HG02642 (cell line): Measurements from ENCODE around the gene SREK1.
"Not testable (repeated sequence)": the region's sequence is repeated elsewhere in the genome, so short reads cannot be mapped to it uniquely, and the experiment has no call there.

Experiments used
- ATAC-seq: cut with Tn5 transposase; IDR thresholded peaks from one replicate; pipeline ENCODE4 v1.9.1; 2021; ENCODE audit warnings: mild to moderate bottlenecking; ENCODE audit not compliant: unreplicated experiment, poor library complexity

Gene SREK1, protein sequence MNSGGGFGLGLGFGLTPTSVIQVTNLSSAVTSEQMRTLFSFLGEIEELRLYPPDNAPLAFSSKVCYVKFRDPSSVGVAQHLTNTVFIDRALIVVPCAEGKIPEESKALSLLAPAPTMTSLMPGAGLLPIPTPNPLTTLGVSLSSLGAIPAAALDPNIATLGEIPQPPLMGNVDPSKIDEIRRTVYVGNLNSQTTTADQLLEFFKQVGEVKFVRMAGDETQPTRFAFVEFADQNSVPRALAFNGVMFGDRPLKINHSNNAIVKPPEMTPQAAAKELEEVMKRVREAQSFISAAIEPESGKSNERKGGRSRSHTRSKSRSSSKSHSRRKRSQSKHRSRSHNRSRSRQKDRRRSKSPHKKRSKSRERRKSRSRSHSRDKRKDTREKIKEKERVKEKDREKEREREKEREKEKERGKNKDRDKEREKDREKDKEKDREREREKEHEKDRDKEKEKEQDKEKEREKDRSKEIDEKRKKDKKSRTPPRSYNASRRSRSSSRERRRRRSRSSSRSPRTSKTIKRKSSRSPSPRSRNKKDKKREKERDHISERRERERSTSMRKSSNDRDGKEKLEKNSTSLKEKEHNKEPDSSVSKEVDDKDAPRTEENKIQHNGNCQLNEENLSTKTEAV

DNA sequence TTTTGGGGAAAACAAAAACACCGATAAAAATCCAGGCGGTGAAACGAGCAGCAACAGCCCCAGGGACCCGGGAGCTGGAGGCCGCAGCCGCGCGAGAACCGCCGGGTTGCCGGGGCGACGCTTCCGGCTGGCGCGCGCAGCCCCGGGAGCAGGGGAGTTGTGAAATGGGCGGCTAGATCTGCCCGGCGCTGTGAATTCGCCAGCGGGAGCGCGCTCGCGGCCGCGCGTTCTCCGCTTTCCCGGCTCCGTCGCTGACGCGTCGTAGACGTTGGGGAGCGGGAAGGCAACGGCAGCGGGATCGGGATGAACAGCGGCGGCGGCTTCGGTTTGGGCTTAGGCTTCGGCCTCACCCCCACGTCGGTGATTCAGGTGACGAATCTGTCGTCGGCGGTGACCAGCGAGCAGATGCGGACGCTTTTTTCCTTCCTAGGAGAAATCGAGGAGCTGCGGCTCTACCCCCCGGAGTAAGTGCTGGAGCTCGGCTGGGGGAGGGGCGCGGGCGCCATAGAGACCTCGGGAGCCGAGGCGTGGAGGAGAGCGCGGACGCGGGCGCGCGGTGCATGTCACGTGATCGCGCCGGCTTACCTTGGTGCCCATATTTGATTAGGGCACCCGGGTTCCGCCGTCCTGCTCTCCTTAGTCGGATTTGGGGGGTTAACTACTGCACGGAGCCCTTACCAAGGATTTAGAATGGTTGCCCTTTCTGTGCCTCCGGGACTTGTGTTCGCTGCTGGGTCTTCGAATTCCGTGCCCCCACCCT is at the start of gene SREK1:
Gene SREK1 (plus strand): TSS at position 227 of the 760 bp plus-strand sequence. CDS start 77 bp downstream, at position 304.
- ATAC-seq, result peak; percentile 92

DNA sequence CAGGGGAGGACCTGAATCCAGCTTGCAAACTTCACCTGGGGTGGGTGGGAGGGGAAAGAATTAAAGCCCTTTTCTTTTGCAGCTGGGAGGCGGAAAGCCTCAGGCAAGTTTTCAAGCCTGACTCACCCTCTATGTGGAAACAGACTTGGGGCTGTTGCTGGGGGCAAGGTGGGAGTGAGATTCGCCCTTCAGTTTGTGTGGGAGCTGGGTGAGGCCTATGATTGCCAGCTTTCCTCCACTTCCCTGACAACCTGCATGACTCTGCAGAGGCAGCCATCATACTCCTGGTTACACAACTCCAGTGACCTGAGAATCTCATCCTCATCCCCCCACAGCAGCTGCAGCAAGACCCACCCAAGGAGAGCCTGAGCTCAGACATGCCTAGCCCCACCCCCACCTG is 43.2 kb upstream of the SREK1 start:
- ATAC-seq, result no peak

DNA sequence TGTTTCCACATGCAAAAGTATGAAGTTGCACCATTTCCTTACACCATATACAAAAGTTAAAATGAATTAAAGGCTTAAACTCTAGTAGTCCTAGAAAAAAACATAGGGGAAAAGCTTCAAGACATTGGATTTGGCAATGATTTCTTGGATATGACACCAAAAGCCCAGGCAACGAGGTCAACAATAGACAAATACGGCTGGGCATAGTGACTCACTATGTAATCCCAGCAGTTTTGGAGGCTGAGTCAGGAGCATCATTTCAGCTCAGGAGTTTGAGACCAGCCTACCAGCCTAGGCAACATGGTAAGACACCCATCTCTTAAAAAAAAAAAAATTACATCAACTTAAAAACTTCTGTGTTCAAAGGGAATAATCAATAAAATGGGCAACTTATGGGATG is 30.9 kb upstream of the SREK1 start:
- ATAC-seq, result no peak

DNA sequence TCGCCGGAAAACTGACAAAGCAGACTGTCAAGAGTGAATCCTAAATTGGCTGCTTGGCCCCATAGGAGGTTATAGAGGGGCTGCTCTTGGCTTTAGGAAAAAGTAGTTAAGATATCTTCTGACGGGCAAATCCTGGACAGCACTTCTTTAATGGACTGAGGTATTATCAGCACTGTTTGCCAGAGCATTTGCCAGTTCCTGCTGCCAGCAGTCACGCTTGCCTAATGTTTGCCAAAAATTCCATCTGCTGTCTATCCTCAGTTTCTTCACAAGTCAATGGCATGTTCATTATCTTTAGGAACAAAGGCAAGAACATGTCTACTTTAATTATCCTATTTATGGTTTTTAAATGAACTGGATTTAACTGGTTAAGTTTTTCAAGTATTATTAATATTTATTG is 25.8 kb upstream of the SREK1 start:
- no peak for ATAC-seq

DNA sequence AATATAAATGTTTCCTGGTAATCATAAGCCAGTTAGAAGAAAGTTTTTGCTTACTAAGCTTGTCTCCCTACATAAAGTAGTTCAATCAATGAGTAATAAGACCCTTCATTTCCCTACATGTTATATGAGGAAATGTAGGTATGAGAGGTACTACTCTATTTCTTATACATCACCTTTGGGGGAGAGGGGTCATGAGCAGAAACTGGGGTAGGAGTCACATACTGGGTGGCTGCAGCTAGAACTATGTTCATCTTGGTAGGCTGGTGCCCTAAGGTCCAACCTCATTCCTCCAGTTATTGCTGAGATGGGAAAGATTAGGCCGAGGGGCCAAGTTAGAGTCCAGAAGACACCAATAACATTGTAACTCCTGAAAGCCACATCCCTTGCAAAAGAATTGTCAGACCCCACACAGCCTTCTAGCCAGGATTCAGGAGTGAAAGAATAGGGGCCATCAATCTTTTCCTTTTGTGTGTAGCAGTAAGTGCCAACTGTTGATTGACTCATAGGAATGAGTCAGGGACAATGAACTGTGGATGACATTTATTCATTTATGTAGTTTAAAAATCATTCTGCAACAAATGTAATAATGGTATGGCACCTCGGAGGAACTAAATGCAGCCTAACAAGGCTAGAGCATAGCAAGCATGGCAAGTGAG is 21.6 kb upstream of the SREK1 start:
- ATAC-seq, result no peak

DNA sequence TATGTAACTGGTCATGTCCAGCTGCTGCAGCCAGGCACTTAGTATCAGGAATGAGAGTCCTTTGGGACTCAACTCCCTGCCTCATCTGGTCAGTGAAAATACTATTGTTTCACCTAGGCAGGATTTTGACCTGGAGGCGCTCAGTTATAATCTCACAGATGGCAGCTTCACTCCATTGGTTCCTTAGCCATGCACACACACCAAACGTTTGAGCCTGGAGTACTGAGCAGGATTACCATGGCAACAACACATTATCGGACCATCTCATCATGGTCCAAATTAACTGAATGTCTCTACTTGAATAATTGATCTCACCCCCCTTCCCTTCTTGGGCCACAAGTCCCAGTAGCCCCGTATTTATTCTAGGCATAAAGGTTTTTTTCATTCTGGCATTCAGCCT is 15.0 kb upstream of the SREK1 start:
- no peak for ATAC-seq

DNA sequence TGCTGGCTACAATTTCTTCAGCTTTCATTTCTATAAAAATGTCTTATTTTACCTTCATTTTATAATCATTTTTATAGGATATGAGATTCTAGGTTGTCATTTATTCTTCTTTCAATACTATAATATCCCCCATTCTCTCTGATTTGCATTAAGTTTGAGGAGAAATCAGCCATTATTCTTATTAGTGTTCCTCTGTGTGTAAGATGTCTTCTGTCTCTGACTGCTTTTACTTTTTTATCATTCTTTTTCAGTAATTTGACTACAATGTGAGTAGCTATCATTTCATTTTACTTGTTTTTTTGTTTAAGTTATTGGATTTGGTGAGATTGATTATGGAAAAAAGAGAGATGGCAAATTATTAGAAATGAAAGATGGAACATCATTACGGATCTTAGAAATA is 13.6 kb upstream of the SREK1 start:
- no peak for ATAC-seq

DNA sequence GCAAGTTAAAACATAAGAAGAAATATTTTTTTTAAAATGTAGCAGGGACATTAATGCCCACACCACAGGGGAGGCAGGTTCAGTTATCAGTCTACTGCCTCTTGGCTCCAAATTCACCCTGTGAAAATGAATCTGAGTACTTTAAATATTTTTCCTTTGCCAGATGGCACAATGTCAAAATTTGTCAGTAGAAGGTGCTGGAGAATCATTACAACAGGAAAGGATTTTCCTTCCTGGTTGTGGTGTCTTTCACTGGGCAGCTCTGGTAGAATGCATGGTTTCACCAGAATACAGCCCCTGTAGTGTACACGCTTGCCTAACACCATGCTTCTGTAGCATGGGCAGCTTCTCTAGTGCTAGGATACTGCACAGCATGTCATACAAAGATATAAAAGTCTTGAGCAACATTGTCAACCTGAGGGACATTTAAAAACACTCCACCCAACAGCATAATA is 9.7 kb upstream of the SREK1 start:
- ATAC-seq, result no peak

DNA sequence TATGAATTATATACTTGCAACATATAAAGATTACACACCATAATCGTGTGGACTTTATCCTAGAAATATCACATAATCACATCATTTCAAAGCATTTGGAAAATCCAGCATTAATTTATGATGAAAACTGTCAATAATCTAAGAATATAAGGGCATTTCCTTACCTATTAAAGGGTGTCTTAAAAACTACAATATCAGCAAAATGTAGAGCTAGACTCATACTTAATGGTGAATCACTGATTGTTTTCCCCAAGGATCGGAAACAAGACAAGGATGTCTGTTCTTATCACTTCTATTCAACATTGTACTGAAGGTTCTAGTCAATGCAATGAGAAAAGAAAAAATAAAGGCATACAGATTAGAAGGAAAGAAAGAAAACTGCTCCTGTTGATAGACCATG is 8.0 kb upstream of the SREK1 start:
- ATAC-seq, result no peak

DNA sequence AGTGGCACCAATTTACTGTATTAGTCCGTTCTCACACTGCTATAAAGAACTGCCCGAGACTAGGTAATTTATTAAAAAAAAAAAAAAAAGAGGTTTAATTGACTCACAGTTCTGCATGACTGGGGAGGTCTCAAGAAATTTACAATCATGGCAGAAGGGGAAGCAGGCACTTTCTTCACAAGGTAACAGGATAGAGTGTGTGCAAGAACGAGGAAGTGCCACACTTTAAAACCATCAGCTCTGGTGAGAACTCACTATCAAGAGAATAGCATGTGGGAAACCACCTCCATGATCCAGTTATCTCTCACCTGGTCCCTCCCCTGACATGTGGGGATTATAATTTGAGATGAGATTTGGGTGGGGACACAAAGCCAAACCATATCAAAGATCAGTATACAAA is 7.2 kb upstream of the SREK1 start:
- ATAC-seq, result not testable (repeated sequence)

DNA sequence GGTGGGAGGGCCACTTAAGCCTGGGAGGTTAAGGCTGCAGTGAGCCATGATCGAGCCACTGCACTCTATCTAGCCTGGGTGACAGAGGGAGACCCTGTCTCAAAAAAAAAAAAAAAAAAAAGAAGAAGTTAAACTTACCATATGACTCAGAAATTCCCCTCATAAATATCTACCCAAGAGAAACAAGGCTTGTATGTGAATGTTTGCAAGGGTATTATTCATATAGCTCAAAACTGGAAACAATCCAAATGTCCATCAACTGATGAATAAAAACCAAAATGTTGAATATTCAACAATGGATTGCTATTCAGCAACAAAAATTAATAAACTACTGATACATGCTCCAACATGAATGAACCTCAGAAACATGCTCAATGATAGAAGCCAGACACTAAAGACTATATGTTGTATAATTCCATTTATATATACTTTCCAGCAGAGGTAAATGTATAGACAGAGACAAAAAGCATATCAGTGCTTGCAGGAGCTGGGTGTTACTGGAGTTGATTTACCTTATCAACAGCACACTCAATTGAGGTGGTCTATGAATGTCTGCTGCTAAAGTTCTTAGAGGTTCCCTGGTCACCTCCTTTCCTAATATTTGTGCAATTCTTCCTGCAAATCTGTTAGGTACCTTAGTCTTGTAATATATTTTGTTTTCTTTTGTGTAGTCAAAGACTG is 5.3 kb upstream of the SREK1 start:
- ATAC-seq, result no peak

DNA sequence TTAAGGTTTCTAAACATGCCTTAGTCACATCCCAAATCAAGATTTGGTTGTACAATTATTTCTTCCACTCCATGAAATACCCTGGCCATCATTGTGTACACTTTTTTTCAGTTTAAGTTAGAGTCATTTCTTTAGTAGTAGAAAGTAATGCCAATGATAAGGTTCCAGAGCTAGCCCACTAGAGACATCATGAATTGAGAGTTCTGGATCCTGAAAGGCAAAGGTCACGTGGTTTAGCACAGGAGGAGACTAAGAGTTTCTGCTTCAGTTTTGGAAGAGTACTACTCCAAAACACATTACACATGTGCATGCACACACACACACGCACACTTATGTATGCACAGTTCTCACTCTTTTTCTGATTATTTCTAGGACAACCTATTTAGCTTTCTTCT is 4.8 kb upstream of the SREK1 start:
- ATAC-seq, result no peak

DNA sequence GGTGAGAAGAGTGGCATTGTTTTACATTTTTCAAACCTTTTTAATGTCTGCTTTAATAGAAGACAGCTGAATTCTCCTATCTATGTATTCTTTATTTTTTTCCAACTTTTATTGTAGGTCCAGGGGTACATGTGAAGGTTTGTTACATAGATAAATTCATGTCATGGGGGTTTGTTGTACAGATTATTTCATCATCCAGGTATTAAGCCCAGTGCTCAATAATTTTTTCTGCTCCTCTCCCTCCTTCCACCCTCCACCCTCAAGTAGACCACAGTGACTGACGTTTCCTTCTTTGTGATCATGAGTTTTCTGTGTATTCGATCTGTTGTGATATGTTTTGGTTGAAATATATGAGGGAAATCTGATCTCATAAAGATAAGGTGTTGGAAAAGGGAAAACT is 1.7 kb upstream of the SREK1 start:
- ATAC-seq, result no peak

DNA sequence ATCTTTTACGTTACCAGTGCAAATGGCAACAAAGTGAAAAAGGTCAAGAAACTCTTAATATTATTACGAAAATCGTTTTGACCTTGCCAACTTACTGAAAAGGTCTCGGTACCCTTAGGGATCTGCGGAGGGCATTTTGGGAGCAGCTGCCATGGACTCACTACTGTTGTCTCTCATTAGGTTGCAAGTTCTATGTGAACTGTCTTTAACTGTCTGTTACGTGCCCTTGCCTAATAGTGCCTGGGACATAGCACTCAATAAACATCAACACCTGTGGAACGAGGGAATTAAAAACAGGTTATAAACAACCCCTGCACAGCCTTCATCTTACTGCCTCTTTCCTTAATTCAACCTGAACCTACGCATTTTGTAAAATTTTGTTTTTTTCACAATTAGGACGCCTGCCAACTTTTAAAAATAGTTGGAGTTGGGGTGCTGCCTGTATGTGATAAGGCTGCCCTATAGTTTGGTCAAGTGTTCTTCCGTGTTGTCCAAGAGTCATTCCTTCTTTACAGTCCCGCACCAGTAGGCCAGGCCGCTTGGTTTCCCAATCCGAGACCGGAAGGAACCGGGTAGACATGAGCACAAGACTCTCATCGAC is 527 bp upstream of the SREK1 start:
- ATAC-seq, result peak; percentile 31

DNA sequence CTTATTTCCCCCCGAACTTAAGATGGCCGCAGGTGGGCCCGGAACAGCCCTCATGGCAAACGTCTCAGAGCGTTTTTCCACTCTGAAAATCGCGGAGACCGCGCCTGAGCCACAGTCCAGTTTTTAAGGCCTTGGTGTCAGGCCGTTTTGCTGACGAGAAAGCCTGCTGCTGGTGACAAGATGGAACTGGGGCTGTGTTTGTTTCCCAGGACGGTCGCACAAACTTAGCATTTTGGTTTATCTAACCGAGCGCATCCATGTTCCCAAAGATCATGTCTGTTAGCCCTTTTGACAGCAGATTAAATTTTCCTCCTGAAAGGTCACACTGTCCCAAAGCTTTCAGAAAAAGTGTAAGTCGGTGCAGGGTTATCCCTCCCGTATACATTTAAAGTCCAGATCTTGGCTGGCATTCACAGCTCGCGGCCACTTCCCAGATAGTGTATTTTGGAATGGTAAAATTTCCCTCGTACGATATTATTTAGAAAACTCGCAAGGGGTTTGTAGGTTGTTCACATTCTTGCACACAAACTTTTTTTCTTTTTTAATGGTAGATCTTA is 812 bp downstream of the SREK1 start:
- peak; percentile 46 for ATAC-seq

DNA sequence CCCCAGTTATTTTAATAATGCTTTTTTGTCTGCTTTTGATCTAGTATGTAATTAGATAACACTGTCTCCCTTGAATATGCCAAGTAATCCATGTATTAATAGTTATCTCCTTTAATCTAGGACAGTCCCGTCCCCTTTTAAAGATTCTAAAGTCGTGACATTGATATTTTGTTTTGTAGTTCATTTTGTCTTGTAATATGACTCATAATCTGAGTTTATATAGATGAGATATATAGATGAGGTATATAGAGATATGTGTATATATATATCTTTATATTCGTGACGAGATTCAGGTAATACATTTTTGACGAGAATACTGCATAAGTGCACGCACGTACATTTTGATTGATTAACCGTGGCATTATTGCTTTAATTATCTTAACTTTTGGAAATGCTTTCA is 1.6 kb downstream of the SREK1 start:
- ATAC-seq, result no peak

DNA sequence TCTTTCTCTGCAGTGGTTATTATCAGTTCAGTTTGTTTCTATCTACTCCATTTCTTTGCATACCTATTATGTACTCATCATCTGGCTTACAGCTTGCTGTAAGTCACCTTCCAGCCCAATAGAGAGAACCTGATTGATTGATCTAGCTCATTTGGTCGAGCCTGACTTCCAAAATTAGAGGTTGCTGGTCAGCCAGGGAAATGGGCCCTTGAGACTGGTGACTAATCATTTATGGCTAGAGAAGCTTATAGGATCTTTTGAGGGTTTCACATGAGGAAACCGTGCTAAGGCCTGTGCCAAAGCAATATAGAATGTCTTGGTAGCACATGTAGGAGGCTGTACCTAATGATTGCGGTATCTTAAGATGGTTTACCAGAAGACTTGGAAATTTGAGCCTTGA is 5.8 kb downstream of the SREK1 start:
- ATAC-seq, result no peak

DNA sequence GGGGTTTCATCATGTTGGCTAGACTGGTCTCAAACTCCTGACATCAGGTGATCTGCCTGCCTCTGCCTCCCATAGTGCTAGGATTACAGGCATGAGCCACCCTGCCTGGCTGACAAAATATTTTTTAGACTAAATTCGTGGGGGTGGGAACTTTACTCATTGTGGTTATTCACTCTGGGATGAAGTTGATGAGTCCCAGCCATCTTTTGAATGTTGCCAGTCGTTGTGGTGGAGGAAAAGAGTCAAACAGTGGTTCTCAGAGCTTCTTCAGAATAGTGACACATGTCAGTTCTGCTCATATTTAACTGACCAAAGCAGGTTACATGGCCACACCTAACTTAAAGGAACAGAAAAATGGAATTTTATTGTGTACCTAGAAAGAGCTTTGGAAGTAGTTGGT is 6.9 kb downstream of the SREK1 start:
- ATAC-seq, result no peak

DNA sequence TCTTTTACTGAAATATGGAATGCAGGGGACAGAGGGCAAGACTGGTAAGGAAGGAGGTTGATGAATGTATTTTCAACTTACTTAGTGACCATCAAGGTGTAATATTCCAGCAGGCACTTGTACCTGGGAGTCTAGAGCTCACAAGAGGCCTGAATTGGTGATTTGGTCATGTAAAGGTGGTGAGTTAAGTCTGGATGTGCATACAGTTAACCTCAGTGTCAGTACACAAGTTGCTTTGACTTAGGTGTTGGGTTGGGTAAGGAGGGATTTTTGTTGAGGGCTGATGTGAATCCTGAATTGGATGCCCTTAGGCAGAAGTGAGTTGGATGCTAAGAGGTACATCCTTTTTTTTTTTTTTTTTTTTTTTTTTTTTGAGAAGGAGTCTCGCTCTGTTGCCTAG is 7.4 kb downstream of the SREK1 start:
- no peak for ATAC-seq
